DMS114 treated with DMSO at 0.1 percent for 48 hours (cell line): Measurements from ENCODE around the gene MDN1.

Experiments used
- DNase-seq: peaks from one replicate; lab custom pipeline; 2025; ENCODE audit not compliant: unreplicated experiment; lab: John Stamatoyannopoulos, UW

Gene MDN1

DNA sequence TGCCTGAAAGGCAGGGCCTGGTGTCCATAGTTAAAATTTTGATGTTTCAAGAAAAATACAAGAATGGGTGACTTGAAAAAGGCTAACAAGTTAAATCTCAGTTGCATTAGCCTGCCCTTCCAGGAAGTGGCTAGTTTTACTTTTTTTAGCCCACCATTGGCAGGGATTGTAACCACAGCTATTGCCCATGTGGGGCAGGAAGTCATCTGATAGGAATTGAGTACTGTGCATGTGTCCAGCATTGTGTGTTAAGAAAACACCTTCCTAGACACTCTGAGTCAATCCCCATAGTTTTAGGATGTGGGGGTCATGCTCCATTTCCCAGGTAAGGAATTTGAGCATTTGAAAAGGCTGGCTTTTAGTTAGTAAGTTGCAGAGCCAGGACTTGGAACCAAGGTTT is 207.9 kb downstream of the MDN1 start:
- DNase-seq: no peak

- DNase-seq: peak; percentile 31
These were observed 209.4 kb downstream of the MDN1 start for GRCh38 chr6:89610149-89610642.

GRCh38 chr6:89605861-89606260 is 213.7 kb downstream of the MDN1 start:
- no peak for DNase-seq

DNA sequence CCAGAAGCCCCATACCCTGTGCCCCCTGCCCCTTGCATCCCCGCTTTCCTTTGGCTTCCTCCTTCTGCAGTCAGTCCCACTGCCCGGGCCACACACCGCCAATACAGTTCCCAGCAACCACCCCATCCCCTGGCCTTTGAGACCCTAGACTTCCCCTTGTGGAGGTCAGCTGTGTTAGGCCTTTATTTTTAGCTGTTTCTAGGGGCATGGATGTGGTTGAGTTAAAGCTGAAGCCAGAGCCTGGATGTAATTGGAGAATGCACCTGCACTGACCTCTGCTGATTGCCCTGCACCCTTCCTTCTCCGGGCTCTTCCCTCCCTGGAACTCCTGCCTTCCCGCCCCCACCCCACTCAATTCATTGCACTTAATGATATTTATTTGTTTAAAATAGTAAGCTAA is 214.9 kb downstream of the MDN1 start:
- no peak for DNase-seq

DNA sequence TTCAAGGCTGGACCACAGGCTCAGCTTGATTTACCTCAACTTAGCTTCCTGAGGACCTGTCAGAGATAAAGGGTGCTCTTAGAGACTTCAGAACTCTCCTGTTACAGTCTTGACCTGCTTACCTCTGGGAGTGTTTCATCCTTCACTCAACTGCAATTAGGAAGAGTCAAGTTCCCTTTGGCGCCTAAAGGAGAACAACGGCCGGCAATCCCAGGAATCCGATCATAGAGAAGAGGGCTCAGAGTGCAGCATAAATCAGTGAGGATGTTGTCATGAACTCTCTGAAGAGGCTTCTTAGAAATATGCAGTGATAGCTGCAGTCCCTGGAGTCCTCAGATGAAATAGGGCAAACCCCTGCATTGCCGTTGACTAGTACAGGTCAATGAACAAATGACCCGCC is 217.4 kb downstream of the MDN1 start:
- no peak for DNase-seq

- DNase-seq: no peak
These were observed 219.9 kb downstream of the MDN1 start for GRCh38 chr6:89599727-89600126.

DNA sequence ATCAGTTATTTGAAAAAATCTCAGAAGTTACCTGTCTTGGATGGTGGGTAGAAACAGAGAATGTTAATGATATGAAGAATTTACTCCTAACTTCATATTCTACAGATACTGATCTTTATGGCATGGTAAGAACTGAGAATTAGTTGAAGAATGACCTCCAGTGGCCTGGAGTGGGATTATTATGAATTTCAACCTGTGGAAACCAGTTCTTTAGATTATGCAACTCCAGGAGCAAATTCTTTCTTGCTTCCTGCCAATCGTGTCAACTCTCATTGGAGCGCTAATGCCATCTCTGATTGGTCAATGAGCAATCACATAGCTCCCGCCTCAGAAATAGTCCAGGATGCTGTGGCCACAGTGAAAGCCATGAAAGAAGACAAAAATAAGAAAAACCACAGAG is 221.6 kb downstream of the MDN1 start:
- no peak for DNase-seq

DNA sequence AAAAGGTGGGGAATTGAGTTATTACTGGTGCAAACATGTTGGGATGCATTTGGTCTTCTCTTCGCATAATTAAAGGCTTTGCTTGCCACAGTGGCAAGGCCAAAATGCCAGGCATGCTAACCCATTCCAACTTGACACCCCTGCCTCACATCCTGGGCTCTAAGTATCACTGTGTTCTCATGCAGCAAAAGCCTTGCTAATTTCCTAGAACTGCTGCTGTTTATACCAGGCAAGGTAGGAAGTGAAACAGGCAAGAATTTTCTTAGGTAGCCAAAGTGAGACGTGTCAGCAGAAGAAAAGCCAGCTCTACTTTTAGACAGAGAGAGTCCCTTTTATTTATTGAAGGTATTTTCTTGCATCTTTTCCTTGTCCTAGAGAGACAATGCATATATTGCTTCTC is 222.2 kb downstream of the MDN1 start:
- DNase-seq: no peak

DNA sequence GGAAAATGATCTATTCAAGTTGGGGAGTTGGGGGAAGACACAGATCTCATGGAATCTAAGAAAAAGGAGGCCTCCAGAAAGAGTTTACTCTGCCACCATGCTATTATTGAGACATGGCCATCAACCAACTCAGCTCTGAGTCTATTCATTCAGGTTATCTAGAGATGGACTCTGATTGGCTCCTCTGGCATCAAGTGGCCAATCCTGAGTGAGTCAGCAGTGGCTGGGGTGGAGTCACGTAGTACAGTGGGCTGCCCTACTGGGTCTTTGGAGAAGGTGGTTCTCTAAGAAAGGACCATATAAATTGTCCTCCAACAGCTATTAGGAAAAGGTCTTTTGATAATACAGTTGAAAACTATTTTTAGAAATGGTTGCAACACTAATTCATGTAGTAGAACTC is 223.1 kb downstream of the MDN1 start:
- DNase-seq: no peak

DNA sequence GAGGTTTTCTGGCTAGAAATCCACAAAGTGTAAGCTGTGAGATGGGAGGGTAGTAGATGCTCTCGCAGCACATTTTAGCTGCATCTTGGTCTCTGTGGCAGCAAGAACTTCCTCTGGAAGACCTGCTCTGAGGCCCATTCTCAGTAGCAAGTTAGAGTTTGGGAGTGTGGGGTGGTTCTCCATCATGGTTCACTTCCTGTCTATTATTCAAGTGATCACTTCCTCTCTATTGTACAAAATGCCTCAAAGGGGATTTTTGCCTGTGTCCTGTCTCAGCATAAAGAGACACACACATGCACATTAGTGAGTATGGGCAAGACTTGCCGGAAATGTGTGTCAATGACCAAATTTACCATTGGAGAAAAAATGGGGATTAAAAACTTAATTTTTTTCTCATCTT is 223.5 kb downstream of the MDN1 start:
- no peak for DNase-seq
